CD4-positive, alpha-beta T cell treated with Interleukin-21 for 1 hour (primary cell): ENCODE results near the gene PSMD13.

Experiments used
- DNase-seq: peaks from one replicate; pipeline ENCODE4 v3.0.0-alpha.2; 2020

PSMD13 gene

GRCh38 chr11:252666-253065 lies 15.9 kb downstream of the PSMD13 start:
- no peak for DNase-seq

GRCh38 chr11:253160-253885 lies 16.5 kb downstream of the PSMD13 start:
- DNase-seq = no peak

GRCh38 chr11:253886-254270 lies 17.1 kb downstream of the PSMD13 start:
- no peak for DNase-seq

GRCh38 chr11:255176-255575 lies 18.4 kb downstream of the PSMD13 start:
- no peak for DNase-seq

- no peak for DNase-seq
Observed at GRCh38 chr11:255816-256215, 19.0 kb downstream of the PSMD13 start.

- no peak for DNase-seq
Observed at GRCh38 chr11:256952-257737, 20.4 kb downstream of the PSMD13 start.

- no peak for DNase-seq
Observed at GRCh38 chr11:257766-258493, 21.2 kb downstream of the PSMD13 start.

- DNase-seq = no peak
Observed at GRCh38 chr11:259413-259812, 22.6 kb downstream of the PSMD13 start.

- DNase-seq = no peak
Observed at GRCh38 chr11:261624-262023, 24.8 kb downstream of the PSMD13 start.

GRCh38 chr11:266676-267439 lies 30.1 kb downstream of the PSMD13 start:
- DNase-seq = peak; percentile 42

GRCh38 chr11:267491-267994 lies 30.8 kb downstream of the PSMD13 start:
- peak; percentile 61 for DNase-seq

- DNase-seq = peak; percentile 69
Observed at GRCh38 chr11:268716-269145, 32.0 kb downstream of the PSMD13 start.

- peak; percentile 82 for DNase-seq
Observed at GRCh38 chr11:269146-269890, 32.5 kb downstream of the PSMD13 start.

- DNase-seq = no peak
Observed at GRCh38 chr11:270451-271318, 33.9 kb downstream of the PSMD13 start.

- DNase-seq = no peak
Observed at GRCh38 chr11:271319-271715, 34.5 kb downstream of the PSMD13 start.

- DNase-seq = no peak
Observed at GRCh38 chr11:272195-272930, 35.6 kb downstream of the PSMD13 start.

GRCh38 chr11:272931-273198 lies 36.1 kb downstream of the PSMD13 start:
- no peak for DNase-seq

- DNase-seq = no peak
Observed at GRCh38 chr11:276219-276618, 39.4 kb downstream of the PSMD13 start.

GRCh38 chr11:278001-278951 lies 41.5 kb downstream of the PSMD13 start, which contains the start of gene NLRP6:
TSS of gene NLRP6 (plus strand) at chr11:278407. CDS start at chr11:278570, 163 bp downstream.
- no peak for DNase-seq
